ENCODE results near the gene STRIT1.

Gene STRIT1

DNA sequence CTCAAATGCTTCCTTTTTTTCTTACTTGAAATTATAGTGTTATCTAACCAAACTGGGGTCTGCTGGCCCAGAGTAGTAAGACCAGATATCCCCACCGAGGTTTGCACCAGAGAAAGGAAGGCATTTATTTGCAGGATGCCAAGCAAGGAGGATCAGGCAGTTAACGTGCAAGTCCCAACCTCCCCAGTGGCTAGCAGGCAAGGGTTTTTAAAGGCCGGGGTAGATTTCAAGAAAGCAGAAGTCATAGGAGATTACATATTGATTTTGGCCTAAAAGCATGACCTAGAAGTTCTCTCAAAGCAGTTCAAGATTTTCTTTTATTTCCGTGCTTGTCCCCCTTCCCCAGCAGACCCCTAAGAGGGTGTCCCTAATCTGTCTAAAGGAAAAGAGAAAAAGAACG, 32.8 kb upstream of the STRIT1 start:
- TF ChIP-seq, protein P1, sequence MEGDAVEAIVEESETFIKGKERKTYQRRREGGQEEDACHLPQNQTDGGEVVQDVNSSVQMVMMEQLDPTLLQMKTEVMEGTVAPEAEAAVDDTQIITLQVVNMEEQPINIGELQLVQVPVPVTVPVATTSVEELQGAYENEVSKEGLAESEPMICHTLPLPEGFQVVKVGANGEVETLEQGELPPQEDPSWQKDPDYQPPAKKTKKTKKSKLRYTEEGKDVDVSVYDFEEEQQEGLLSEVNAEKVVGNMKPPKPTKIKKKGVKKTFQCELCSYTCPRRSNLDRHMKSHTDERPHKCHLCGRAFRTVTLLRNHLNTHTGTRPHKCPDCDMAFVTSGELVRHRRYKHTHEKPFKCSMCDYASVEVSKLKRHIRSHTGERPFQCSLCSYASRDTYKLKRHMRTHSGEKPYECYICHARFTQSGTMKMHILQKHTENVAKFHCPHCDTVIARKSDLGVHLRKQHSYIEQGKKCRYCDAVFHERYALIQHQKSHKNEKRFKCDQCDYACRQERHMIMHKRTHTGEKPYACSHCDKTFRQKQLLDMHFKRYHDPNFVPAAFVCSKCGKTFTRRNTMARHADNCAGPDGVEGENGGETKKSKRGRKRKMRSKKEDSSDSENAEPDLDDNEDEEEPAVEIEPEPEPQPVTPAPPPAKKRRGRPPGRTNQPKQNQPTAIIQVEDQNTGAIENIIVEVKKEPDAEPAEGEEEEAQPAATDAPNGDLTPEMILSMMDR (IDR thresholded peaks at IDR 0.05; ENCODE audit: control insufficient read depth, extremely low read depth, insufficient read depth) = no peak
- no peak overlapping the region for H3K4me3 ChIP-seq (ENCODE audit: low read depth, low read length)
- DNase-seq (ENCODE audit: low read depth) = no peak

DNA sequence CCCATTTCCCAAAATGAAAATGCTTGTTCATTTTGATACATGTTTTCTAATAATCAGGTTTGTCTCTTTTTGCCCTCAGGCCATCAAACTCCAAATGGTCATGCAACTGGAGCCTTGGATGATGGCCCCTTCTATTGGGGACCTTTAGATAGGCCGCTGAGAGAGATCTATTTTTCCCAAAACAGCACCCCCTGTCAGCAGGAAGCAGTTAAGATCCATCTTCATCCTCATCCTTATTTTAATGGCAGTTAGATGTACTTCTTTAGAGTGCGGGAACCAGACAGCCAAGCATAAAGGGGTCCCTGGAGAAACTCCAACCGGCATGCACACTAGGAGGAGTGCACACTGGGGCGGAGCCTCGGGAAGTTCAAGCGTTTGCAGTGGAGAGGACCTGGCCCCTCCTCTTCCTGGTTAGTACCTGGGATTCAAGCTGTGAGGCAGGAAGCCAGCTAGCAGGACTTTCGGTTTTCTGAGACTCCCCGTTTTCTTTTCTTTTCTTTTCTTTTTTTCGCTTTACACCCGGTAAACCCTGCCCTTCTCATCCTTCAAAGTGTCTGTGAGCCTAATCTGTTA, 31.9 kb upstream of the STRIT1 start:
- H3K4me3 ChIP-seq (ENCODE audit: low read depth, low read length) = no peak overlapping the region
- TF ChIP-seq, protein P1 (IDR thresholded peaks at IDR 0.05; ENCODE audit: control insufficient read depth, extremely low read depth, insufficient read depth) = no peak
- DNase-seq (ENCODE audit: low read depth) = no peak

DNA sequence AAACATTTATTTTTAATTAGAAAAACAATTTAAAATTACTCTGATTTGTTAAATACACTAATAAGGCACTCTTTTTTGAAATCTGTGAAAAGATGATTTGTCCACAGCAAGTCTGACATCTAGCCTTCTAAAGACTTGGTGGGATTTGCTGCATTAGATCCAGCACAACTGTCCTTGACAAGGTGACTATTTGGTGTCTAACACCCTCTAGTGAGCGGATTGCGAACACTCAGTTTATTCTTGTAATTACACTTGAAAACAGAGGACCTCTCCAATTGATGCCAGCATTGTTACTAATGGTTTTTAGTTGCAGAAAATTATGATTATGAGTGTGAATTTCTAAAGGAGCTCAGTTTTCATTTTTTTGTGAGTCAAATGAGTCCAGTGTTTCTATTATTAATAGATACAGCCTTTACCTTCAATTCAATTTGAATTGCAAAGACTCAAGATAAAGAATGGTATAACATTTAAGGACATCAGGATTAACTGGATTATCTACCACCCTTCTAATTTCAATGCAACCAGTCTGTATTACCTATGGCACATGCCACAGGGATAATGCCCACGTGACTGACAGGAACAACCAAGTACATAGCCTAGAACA, 29.7 kb upstream of the STRIT1 start:
- H3K4me3 ChIP-seq (ENCODE audit: low read depth, low read length) = no peak overlapping the region
- TF ChIP-seq, protein P1 (IDR thresholded peaks at IDR 0.05; ENCODE audit: control insufficient read depth, extremely low read depth, insufficient read depth) = peak; percentile 86
- peak; percentile 76 for DNase-seq (ENCODE audit: low read depth)

DNA sequence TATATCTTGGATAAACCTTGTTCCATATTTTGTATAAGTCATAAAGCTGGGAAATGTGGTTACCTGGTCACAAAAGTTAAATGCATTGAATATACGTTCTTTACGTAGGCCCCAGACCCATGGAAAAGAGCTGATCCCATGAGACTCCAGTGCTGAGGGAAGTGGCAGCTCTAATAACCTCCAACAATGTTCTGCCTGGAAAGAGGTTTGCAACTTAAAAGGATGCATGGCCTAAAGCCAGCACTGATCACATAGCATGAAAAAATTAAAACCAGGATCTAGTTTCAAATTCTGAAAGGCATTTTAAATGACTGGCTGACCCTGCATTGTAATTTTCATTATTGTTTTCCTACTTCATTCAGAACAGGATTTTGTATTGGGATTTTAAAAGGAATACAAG, 27.9 kb upstream of the STRIT1 start:
- TF ChIP-seq, protein P1 (IDR thresholded peaks at IDR 0.05; ENCODE audit: control insufficient read depth, extremely low read depth, insufficient read depth) = no peak
- DNase-seq (ENCODE audit: low read depth) = no peak
- no peak overlapping the region for H3K4me3 ChIP-seq (ENCODE audit: low read depth, low read length)

DNA sequence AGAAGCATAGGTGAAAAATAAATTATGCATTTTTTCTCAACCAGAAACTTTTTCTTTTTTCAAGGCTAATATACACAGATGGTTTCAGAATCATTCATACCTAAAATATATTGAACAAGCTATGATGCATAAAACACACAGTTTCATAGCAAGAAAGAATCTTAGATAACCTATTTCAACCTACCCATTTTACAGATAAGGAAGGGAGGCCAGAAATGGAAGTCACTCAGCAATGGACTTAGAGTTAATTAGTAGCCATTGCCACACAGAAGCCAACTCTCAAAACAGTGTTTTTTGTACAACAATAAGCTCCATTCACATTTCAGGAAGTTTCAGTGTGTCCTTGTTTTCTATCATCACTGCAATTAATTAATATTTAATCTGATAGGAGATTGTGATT, 27.5 kb upstream of the STRIT1 start:
- no peak overlapping the region for H3K4me3 ChIP-seq (ENCODE audit: low read depth, low read length)
- DNase-seq (ENCODE audit: low read depth) = no peak
- TF ChIP-seq, protein P1 (IDR thresholded peaks at IDR 0.05; ENCODE audit: control insufficient read depth, extremely low read depth, insufficient read depth) = no peak

DNA sequence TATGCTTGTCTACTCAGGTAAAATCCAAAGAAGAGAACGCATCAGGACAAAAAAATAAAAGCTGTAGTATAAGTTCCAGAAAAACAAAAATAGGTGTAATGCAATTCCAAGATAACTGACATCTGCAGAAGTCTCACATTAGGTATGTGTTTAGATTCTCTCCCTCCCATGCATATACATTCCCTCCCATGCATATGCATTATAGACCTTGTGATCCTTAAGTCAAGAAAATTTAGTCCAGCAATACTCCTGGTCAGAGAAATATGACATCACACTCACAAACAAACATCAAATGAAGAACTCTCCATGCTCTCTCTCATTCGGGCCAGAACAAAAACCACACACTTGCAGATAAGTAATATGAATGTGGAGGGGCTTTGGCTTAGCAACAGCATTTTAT, 25.3 kb upstream of the STRIT1 start:
- TF ChIP-seq, protein P1 (IDR thresholded peaks at IDR 0.05; ENCODE audit: control insufficient read depth, extremely low read depth, insufficient read depth) = no peak
- H3K4me3 ChIP-seq (ENCODE audit: low read depth, low read length) = no peak overlapping the region
- DNase-seq (ENCODE audit: low read depth) = no peak

DNA sequence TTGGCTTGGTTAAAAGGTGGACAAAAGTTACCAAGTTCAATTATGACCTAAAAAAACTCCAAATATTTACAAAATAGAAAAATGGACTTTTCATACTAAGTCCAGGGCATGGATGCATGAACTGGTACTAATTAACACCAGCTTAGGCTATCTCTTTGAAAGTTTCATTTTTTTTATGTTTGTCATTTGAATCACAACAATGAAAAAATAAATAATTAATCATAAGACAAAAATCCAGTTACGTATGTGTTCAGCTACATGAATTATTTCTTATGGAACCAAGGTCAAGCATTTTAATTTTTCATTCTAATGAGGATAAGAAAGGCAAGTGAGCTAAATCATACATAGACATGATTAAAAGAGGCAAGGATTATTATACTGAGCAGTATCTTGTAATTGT, 23.7 kb upstream of the STRIT1 start:
- DNase-seq (ENCODE audit: low read depth) = no peak
- H3K4me3 ChIP-seq (ENCODE audit: low read depth, low read length) = no peak overlapping the region
- TF ChIP-seq, protein P1 (IDR thresholded peaks at IDR 0.05; ENCODE audit: control insufficient read depth, extremely low read depth, insufficient read depth) = no peak

All from LNCaP clone FGC (cell line).